Mesendoderm (in vitro differentiated cells): Measurements from ENCODE around the gene ATF7IP. TPM values are rescaled to one million over a fixed set of nuclear protein-coding genes. Genes with fewer than 3 reads are reported as not detected.
"Not testable (repeated sequence)": the region's sequence is repeated elsewhere in the genome, so short reads cannot be mapped to it uniquely, and the experiment has no call there.

Experiments
- DNase-seq: peaks from one replicate; pipeline ENCODE4 v3.0.0; 2013
- H2AK5ac ChIP-seq: 2 replicates; pipeline ENCODE4 v1.6.1; 2013; ENCODE audit warnings: low read length, inconsistent platforms
- H2BK120ac ChIP-seq: 2 replicates; pipeline ENCODE4 v1.6.1; 2013; ENCODE audit warnings: low read depth, mild to moderate bottlenecking, low read length, moderate library complexity, mixed read lengths
- H2BK15ac ChIP-seq: replicated peaks from 2 replicates; pipeline ENCODE4 v1.6.1; 2013; ENCODE audit warnings: low read depth, mild to moderate bottlenecking, moderate library complexity
- H2BK5ac ChIP-seq: 2 replicates; pipeline ENCODE4 v1.6.1; 2013; ENCODE audit warnings: low read length, inconsistent platforms
- H3K18ac ChIP-seq: 2 replicates; pipeline ENCODE4 v1.6.1; 2013; ENCODE audit warnings: mild to moderate bottlenecking, low read length, mixed read lengths
- H3K23ac ChIP-seq: one replicate; pipeline ENCODE4 v1.6.1; 2013; ENCODE audit warnings: low read length
- H3K27ac ChIP-seq: 2 replicates; pipeline ENCODE4 v1.5.1; 2013; ENCODE audit warnings: low read depth, mild to moderate bottlenecking, inconsistent platforms, low read length, moderate library complexity
- H3K27me3 ChIP-seq: 2 replicates; pipeline ENCODE4 v1.6.1; 2013; ENCODE audit warnings: low read length, control low read depth, mild to moderate bottlenecking, inconsistent platforms; ENCODE audit not compliant: insufficient read depth, poor library complexity
- H3K36me3 ChIP-seq: 2 replicates; pipeline ENCODE4 v1.6.1; 2013; ENCODE audit warnings: low read length, inconsistent platforms; ENCODE audit not compliant: control insufficient read depth, insufficient read depth
- H3K4ac ChIP-seq: one replicate; pipeline ENCODE4 v1.6.1; 2013; ENCODE audit warnings: low read depth, mild to moderate bottlenecking, low read length, moderate library complexity
- H3K4me1 ChIP-seq: 2 replicates; pipeline ENCODE4 v1.6.1; 2013; ENCODE audit warnings: low read depth, low read length, inconsistent platforms; ENCODE audit not compliant: control insufficient read depth
- H3K4me2 ChIP-seq: 2 replicates; pipeline ENCODE4 v1.6.1; 2013; ENCODE audit warnings: low read length
- H3K4me3 ChIP-seq: 2 replicates; pipeline ENCODE4 v1.5.1; 2013; ENCODE audit warnings: mild to moderate bottlenecking, low read length
- H3K56ac ChIP-seq: one replicate; pipeline ENCODE4 v1.6.1; 2013; ENCODE audit warnings: low read length
- H3K79me1 ChIP-seq: 2 replicates; pipeline ENCODE4 v1.6.1; 2013; ENCODE audit warnings: low read length, inconsistent platforms
- H3K79me2 ChIP-seq: 2 replicates; pipeline ENCODE4 v1.6.1; 2013; ENCODE audit warnings: mild to moderate bottlenecking, low read length; ENCODE audit not compliant: control insufficient read depth, insufficient read depth
- H3K9ac ChIP-seq: 2 replicates; pipeline ENCODE4 v1.6.1; 2013; ENCODE audit warnings: low read length, inconsistent platforms
- H4K5ac ChIP-seq: one replicate; pipeline ENCODE4 v1.6.1; 2013; ENCODE audit warnings: low read length
- H4K8ac ChIP-seq: one replicate; pipeline ENCODE4 v1.6.1; 2013; ENCODE audit warnings: low read depth, mild to moderate bottlenecking, control low read depth, low read length, moderate library complexity
- WGBS: extraction: QIAGEN DNeasy Blood & Tissue Kit; methylation state at CpG from one replicate; pipeline ENCODE4 v1.1.7; 2013; ENCODE audit warnings: low lambda C conversion rate, missing lambda C conversion rate; ENCODE audit not compliant: insufficient coverage; ENCODE audit errors: extremely low coverage; 5-methylcytosine and 5-hydroxymethylcytosine counted together
- polyA plus RNA-seq, 2 experiments: library from polyadenylated mRNA; stranded (reverse); fragments of 200-250 nt; gene quantifications; one replicate each; pipeline ENCODE4 v1.2.3, GENCODE V29; 2013

ATF7IP gene
- 32.6 TPM for polyA plus RNA-seq (2013, experiment 1 of 2)
- 32.6 TPM for polyA plus RNA-seq (2013, experiment 2 of 2)

GRCh38 chr12:14365294-14366208 lies at the start of gene ATF7IP:
Gene ATF7IP (plus strand): TSS chr12:14365682. CDS start chr12:14423916, 58,234 bp downstream.
- Histone ChIP-seq H2BK15ac (peak within 1 kb of the TSS; percentile 46), H3K4ac (peak within 1 kb of the TSS; percentile 38)
- no CpG with 5 or more reads among the region's 55 CpGs for WGBS

GRCh38 chr12:14317362-14318146 lies 47.9 kb upstream of the ATF7IP start:
- Histone ChIP-seq H2BK15ac (no peak overlapping the region), H3K27ac (no peak overlapping the region), H3K4me3 (no peak overlapping the region), H2BK5ac (no peak overlapping the region), H4K5ac (no peak overlapping the region), H3K27me3 (no peaks in the 10 kb centered on the region), H4K8ac (no peak overlapping the region), H3K23ac (no peak overlapping the region), H2BK120ac (no peak overlapping the region), H2AK5ac (no peak overlapping the region), H3K9ac (no peak overlapping the region), H3K36me3 (no peaks in the 10 kb centered on the region), H3K4me1 (no peaks in the 10 kb centered on the region), H3K79me1 (no peaks in the 10 kb centered on the region), H3K79me2 (no peaks in the 10 kb centered on the region), H3K56ac (no peak overlapping the region), H3K4me2 (no peak overlapping the region), H3K4ac (no peak overlapping the region), H3K18ac (no peak overlapping the region)
- WGBS, result no CpG with 5 or more reads among the region's 4 CpGs
- no peak for DNase-seq

More at GRCh38 chr12:14365294-14366208, at the start of gene ATF7IP:
- no peak within 1 kb of the TSS for H4K8ac ChIP-seq
- peak within 1 kb of the TSS; percentile 70 for H3K18ac ChIP-seq
- H2BK120ac ChIP-seq, result no peak within 1 kb of the TSS
- peak within 1 kb of the TSS; percentile 64 for H3K4me3 ChIP-seq
- peaks cover 20% of the 10 kb centered on the region for H3K79me2 ChIP-seq
- H3K9ac ChIP-seq, result peak within 1 kb of the TSS; percentile 67
- H4K5ac ChIP-seq, result no peak within 1 kb of the TSS
- H3K27me3 ChIP-seq, result no peaks in the 10 kb centered on the region
- no peak within 1 kb of the TSS for H3K4me2 ChIP-seq
- peak within 1 kb of the TSS; percentile 88 for H3K56ac ChIP-seq
- no peaks in the 10 kb centered on the region for H3K79me1 ChIP-seq
- H3K27ac ChIP-seq, result peak within 1 kb of the TSS; percentile 95
- peak; percentile 99 for DNase-seq
- no peak within 1 kb of the TSS for H2BK5ac ChIP-seq
- H3K4me1 ChIP-seq, result peaks cover 1% of the 10 kb centered on the region
- no peaks in the 10 kb centered on the region for H3K36me3 ChIP-seq
- H3K23ac ChIP-seq, result no peak within 1 kb of the TSS
- no peak within 1 kb of the TSS for H2AK5ac ChIP-seq

- not testable (repeated sequence) for H3K79me2 ChIP-seq, H3K36me3 ChIP-seq, DNase-seq, H2BK15ac ChIP-seq, H3K9ac ChIP-seq, H4K5ac ChIP-seq, H4K8ac ChIP-seq, H3K79me1 ChIP-seq, H2AK5ac ChIP-seq, H3K4me1 ChIP-seq, H3K4me3 ChIP-seq, H2BK5ac ChIP-seq, H2BK120ac ChIP-seq, H3K18ac ChIP-seq, H3K4ac ChIP-seq, H3K27ac ChIP-seq, H3K27me3 ChIP-seq, H3K56ac ChIP-seq, H3K4me2 ChIP-seq, H3K23ac ChIP-seq
- WGBS, result no CpG with 5 or more reads among the region's 38 CpGs
These were observed 45.6 kb upstream of the ATF7IP start for GRCh38 chr12:14319704-14320427.

- H3K79me2 ChIP-seq, result no peaks in the 10 kb centered on the region
- no peak overlapping the region for H3K23ac ChIP-seq
These were observed 43.1 kb upstream of the ATF7IP start for GRCh38 chr12:14322403-14322802.

GRCh38 chr12:14325716-14326343 lies 39.7 kb upstream of the ATF7IP start:
- Histone ChIP-seq H3K79me2 (no peaks in the 10 kb centered on the region), H3K18ac (no peak overlapping the region), H3K27me3 (no peaks in the 10 kb centered on the region), H2BK15ac (no peak overlapping the region), H3K4ac (no peak overlapping the region), H2AK5ac (no peak overlapping the region), H3K27ac (no peak overlapping the region), H3K4me3 (no peak overlapping the region), H3K23ac (no peak overlapping the region), H3K9ac (no peak overlapping the region), H4K5ac (no peak overlapping the region), H4K8ac (no peak overlapping the region), H3K4me2 (no peak overlapping the region), H3K79me1 (no peaks in the 10 kb centered on the region), H3K56ac (no peak overlapping the region), H2BK5ac (no peak overlapping the region), H3K36me3 (no peaks in the 10 kb centered on the region), H2BK120ac (no peak overlapping the region), H3K4me1 (no peaks in the 10 kb centered on the region)
- no CpG with 5 or more reads among the region's 11 CpGs for WGBS
- no peak for DNase-seq

More at GRCh38 chr12:14322403-14322802, 43.1 kb upstream of the ATF7IP start:
- Histone ChIP-seq H3K4ac (no peak overlapping the region), H3K27me3 (no peaks in the 10 kb centered on the region), H3K4me3 (no peak overlapping the region), H2BK120ac (no peak overlapping the region), H2BK15ac (no peak overlapping the region), H3K27ac (no peak overlapping the region), H3K4me2 (no peak overlapping the region), H3K56ac (no peak overlapping the region), H3K79me1 (no peaks in the 10 kb centered on the region), H3K36me3 (no peaks in the 10 kb centered on the region), H4K5ac (no peak overlapping the region), H2BK5ac (no peak overlapping the region), H4K8ac (no peak overlapping the region), H3K18ac (no peak overlapping the region), H2AK5ac (no peak overlapping the region), H3K9ac (no peak overlapping the region), H3K4me1 (no peaks in the 10 kb centered on the region)
- no peak for DNase-seq
